Skeletal muscle satellite cell (primary cell): ENCODE results near the gene DCC.

Experiments used
- H3K27me3 ChIP-seq: 2 replicates; pipeline ENCODE4 v1.7.0; 2013; ENCODE audit warnings: low read length; ENCODE audit not compliant: control insufficient read depth, insufficient read depth
- H3K36me3 ChIP-seq: 2 replicates; pipeline ENCODE4 v1.7.0; 2013; ENCODE audit warnings: mild to moderate bottlenecking, control low read depth, low read length; ENCODE audit not compliant: insufficient read depth
- H3K4me1 ChIP-seq: 2 replicates; pipeline ENCODE4 v1.7.0; 2013; ENCODE audit warnings: low read length; ENCODE audit not compliant: control insufficient read depth, insufficient read depth
- H3K4me2 ChIP-seq: 2 replicates; pipeline ENCODE4 v1.7.0; 2013; ENCODE audit warnings: mild to moderate bottlenecking, low read length
- H3K4me3 ChIP-seq: 2 replicates; pipeline ENCODE4 v1.7.0; 2013; ENCODE audit warnings: low read length
- H3K9ac ChIP-seq: 2 replicates; pipeline ENCODE4 v1.7.0; 2013; ENCODE audit warnings: mild to moderate bottlenecking, low read depth, low read length, moderate library complexity
- H3K9me3 ChIP-seq: replicated peaks from 2 replicates; pipeline ENCODE4 v1.7.0; 2013; ENCODE audit warnings: mild to moderate bottlenecking, control low read depth, low read length

Gene DCC

GRCh38 chr18:53115876-53116585 is 776.0 kb downstream of the DCC start:
- H3K27me3 ChIP-seq = no peaks in the 10 kb centered on the region
- H3K4me1 ChIP-seq = no peaks in the 10 kb centered on the region
- H3K9me3 ChIP-seq = peaks cover 3% of the 10 kb centered on the region
- no peak overlapping the region for H3K9ac ChIP-seq
- H3K4me3 ChIP-seq = no peak overlapping the region
- H3K4me2 ChIP-seq = no peak overlapping the region
- H3K36me3 ChIP-seq = no peaks in the 10 kb centered on the region

DNA sequence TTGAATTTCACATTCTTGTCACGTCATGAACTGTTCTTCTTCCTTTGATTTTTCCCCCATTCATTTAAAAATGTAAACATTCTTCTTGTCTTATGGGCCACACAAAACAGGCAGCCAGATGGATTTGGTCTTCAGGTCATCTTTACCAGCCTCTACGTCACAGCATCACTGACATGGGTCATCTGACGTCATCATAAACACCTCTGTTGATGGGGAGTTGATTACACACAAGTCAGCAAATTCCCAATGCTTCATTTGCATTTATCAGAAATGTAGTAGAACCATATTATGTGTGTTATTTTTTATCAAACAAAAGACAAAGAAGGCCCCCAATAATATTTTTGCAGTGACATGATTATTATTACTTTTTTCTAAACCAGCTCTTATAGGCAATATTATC is 777.9 kb downstream of the DCC start:
- no peaks in the 10 kb centered on the region for H3K27me3 ChIP-seq
- H3K9ac ChIP-seq = no peak overlapping the region
- no peak overlapping the region for H3K4me2 ChIP-seq
- no peaks in the 10 kb centered on the region for H3K4me1 ChIP-seq
- H3K9me3 ChIP-seq = peaks cover 3% of the 10 kb centered on the region
- no peaks in the 10 kb centered on the region for H3K36me3 ChIP-seq
- no peak overlapping the region for H3K4me3 ChIP-seq

DNA sequence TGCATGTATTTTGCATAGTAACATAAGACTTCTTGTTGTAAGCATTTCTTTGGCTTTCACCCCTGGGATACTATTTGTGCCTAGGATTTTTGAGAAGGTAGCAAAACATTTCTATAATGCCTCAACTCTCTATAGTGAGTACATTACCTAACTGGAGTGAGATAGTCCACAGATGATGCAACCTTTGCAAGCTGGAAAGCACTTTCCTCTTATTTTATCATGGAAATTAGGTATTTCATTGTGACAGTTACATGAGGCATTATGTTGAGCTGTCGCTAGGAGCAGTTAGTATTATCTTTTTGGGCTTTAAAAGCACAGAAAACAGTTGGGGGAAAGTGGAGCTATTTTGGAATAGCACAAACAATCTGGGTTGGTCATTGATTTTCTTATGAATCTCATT is 786.2 kb downstream of the DCC start:
- Histone ChIP-seq H3K9ac (no peak overlapping the region), H3K4me2 (no peak overlapping the region), H3K4me3 (no peak overlapping the region), H3K36me3 (no peaks in the 10 kb centered on the region), H3K9me3 (no peaks in the 10 kb centered on the region), H3K4me1 (no peaks in the 10 kb centered on the region), H3K27me3 (no peaks in the 10 kb centered on the region)

DNA sequence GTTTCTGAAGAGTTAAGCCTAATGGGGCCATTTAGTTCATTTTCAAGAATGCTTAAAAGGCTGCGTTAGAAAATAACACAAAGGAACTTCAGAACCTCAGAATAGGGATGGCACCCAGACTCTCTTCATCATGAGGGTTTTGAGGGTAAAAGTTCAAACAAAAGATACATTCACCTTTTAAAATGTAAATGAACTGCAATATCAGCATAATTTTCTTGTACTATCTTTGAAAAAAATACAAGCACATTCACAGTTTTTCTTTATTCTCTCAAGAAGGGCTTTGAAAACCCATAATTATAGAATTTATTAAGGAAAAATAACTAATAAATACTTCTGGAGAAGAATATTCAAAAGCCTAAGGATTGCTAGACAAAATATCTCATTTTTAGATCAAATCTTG is 791.0 kb downstream of the DCC start:
- Histone ChIP-seq H3K9ac (no peak overlapping the region), H3K9me3 (no peaks in the 10 kb centered on the region), H3K27me3 (no peaks in the 10 kb centered on the region), H3K4me3 (no peak overlapping the region), H3K36me3 (no peaks in the 10 kb centered on the region), H3K4me2 (no peak overlapping the region), H3K4me1 (no peaks in the 10 kb centered on the region)

DNA sequence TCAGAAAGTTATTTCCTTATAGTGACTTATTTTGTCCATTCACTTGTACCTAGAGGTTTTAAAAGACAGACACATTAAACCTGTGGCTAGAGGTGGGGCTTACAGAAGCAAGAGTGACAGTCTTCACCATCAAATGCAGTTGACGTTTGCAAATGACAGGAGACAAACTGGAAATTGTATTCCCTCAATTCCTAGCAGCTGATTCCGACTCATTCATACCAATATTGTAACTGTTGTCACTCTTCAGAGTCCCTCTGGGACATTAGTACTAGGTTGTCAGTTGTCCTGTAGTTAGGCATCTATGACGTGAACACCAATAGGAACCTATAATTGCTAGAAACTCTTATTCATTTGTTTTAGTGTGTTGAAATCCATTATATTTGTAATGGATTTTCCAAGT is 794.7 kb downstream of the DCC start:
- no peaks in the 10 kb centered on the region for H3K36me3 ChIP-seq
- no peak overlapping the region for H3K9ac ChIP-seq
- H3K4me1 ChIP-seq = no peaks in the 10 kb centered on the region
- H3K9me3 ChIP-seq = no peaks in the 10 kb centered on the region
- no peaks in the 10 kb centered on the region for H3K27me3 ChIP-seq
- no peak overlapping the region for H3K4me3 ChIP-seq
- H3K4me2 ChIP-seq = no peak overlapping the region

DNA sequence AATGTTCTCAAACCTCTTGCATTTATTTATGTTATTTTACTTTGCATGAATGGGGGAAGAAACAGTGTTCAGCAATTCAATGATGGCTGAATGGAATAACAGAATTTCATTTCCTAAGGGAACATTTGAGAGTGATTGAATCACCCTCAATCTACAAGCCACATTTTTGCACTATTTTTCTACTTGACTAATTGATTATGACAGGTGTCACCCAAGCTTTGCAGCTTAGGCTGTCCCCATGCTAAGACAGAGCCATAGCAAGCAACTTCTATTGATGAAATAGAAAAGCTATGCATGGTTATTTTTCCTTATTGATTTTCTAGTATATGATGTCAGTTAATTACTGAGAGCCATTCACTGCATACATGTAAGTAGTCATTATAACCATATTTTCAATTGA is 795.7 kb downstream of the DCC start:
- Histone ChIP-seq H3K4me3 (no peak overlapping the region), H3K27me3 (no peaks in the 10 kb centered on the region), H3K36me3 (no peaks in the 10 kb centered on the region), H3K4me1 (no peaks in the 10 kb centered on the region), H3K9ac (no peak overlapping the region), H3K9me3 (no peaks in the 10 kb centered on the region), H3K4me2 (no peak overlapping the region)

DNA sequence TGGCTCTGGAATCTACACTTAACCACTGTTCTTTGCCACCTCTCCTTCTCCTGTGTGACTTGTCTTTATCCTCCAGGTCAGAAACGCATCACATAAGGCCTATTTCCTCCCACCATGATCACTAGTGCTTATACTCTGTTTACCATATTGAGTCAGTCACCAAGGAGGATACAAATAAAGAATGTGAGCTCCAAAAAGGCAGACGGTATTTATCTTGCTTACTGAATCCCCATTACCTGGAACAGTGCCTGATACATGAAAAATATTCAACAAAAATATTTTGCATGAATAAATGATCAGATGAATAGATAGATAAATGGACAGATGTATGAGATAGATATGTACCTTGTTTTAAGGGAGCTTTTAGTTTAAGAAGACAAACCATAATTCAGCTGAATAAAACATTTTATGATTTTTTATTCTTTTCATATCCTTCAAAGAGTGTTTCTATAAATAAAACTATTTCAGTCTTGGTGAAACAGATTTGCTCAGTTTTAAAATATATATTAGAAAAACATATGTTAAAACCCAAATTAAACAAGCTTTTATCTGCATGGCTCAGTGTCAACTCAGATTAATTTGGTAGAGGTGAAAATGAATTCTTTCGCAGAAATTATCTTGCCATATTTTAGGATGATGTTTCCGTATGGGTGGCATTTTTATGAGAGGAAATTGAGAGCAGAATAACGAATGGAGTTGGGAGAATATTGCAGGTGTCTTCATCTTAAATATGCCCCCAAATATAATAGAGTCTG is 799.9 kb downstream of the DCC start:
- Histone ChIP-seq H3K9me3 (no peaks in the 10 kb centered on the region), H3K36me3 (no peaks in the 10 kb centered on the region), H3K4me3 (no peak overlapping the region), H3K4me1 (no peaks in the 10 kb centered on the region), H3K4me2 (no peak overlapping the region), H3K27me3 (no peaks in the 10 kb centered on the region), H3K9ac (no peak overlapping the region)

DNA sequence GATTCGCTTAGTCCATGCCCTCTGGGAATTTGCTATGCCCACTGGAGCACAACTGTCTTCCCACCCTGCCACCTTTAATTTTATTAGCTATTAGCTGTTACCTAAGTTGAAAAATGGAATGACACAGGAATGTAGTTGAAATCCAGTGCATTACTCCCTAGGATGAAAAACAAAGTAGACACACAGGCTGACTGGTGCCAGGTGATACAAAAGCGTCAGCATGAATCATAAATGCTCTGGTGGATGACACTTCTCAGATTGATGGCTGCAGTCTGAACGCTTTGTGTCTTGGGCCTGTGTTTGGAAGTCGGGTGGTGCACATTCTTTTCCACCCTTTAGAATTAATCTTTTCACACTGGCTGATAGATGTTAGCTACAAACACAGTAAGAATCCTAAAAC is 802.0 kb downstream of the DCC start:
- Histone ChIP-seq H3K9me3 (no peaks in the 10 kb centered on the region), H3K36me3 (no peaks in the 10 kb centered on the region), H3K27me3 (no peaks in the 10 kb centered on the region), H3K4me3 (no peak overlapping the region), H3K4me2 (no peak overlapping the region), H3K9ac (no peak overlapping the region), H3K4me1 (no peaks in the 10 kb centered on the region)

GRCh38 chr18:53147472-53147871 is 807.5 kb downstream of the DCC start:
- H3K9ac ChIP-seq = no peak overlapping the region
- H3K4me3 ChIP-seq = no peak overlapping the region
- no peak overlapping the region for H3K4me2 ChIP-seq
- H3K4me1 ChIP-seq = no peaks in the 10 kb centered on the region
- H3K27me3 ChIP-seq = no peaks in the 10 kb centered on the region
- H3K9me3 ChIP-seq = peaks cover 3% of the 10 kb centered on the region
- no peaks in the 10 kb centered on the region for H3K36me3 ChIP-seq

DNA sequence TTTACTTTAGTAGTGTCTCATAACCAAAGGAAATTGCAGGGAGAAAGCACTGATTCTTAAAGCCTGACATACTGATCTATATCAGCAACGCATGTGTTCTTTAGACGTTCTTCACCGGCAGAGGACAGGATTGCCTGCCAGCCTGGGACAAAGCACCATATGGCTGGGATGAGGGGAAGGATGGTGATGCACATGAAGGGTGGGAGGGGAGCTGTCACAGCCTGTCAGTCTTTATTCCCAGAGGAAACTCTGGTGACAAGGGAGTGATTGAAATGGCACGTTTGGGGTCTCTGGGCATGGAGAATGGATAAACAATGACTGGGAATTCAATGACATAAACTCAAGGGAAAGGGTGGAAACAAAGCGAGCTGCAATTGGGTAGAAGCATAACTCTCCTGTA is 808.1 kb downstream of the DCC start:
- Histone ChIP-seq H3K4me2 (no peak overlapping the region), H3K4me1 (no peaks in the 10 kb centered on the region), H3K27me3 (no peaks in the 10 kb centered on the region), H3K9me3 (peaks cover 3% of the 10 kb centered on the region), H3K4me3 (no peak overlapping the region), H3K36me3 (no peaks in the 10 kb centered on the region), H3K9ac (no peak overlapping the region)

DNA sequence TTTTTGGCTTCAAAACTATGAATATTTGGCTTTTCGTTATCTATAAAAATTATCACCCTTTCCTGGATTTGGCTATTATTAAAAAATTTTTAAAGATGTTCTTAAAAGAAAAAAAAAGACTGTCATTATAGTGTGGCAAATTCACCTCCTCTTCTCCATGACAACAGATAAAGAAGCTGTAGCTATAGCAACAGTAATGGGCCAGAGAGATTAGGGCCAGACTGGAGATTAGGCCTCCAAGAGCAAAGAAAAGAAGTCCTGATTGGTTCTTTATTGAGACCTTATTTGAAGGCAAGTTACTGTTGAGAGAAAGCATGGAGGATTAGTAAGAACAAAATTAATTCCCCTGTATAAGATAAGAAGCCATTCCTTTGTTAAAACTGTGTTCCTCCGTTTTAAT is 812.5 kb downstream of the DCC start:
- Histone ChIP-seq H3K9me3 (peaks cover 3% of the 10 kb centered on the region), H3K27me3 (no peaks in the 10 kb centered on the region), H3K36me3 (no peaks in the 10 kb centered on the region), H3K4me2 (no peak overlapping the region), H3K4me1 (no peaks in the 10 kb centered on the region), H3K4me3 (no peak overlapping the region), H3K9ac (no peak overlapping the region)

DNA sequence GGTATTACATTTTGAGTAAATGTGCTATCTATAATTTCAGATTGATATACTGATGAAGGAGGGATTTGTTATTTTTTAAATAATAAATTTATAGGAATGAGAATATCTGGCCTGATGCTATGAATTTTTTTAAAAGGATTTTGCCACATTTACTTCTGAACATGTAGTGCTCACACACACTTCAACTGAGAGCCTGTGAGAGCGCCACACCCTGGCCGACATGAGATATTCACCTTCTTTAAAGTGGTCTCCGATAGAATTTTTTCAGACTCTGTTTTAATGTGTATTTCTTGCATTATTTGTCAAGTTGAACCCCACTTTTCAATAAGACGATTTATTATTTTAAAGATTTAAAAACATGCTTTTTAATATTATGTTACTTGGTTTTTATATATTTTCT is 813.3 kb downstream of the DCC start:
- H3K4me3 ChIP-seq = no peak overlapping the region
- H3K27me3 ChIP-seq = no peaks in the 10 kb centered on the region

More for the DNA sequence above, 813.3 kb downstream of the DCC start:
- no peak overlapping the region for H3K4me2 ChIP-seq
- H3K9ac ChIP-seq = no peak overlapping the region
- no peaks in the 10 kb centered on the region for H3K36me3 ChIP-seq
- H3K4me1 ChIP-seq = no peaks in the 10 kb centered on the region
- peaks cover 3% of the 10 kb centered on the region for H3K9me3 ChIP-seq
